ENCODE data around the gene PPIB.

The PPIB gene

GRCh38 chr15:64149893-64150578 is 12.8 kb downstream of the PPIB start:
- no CpG with 5 or more reads among the region's 9 CpGs for WGBS (ENCODE audit: extremely low coverage, insufficient coverage, low lambda C conversion rate)
- H3K79me1 ChIP-seq (ENCODE audit: low read length): no peaks in the 10 kb centered on the region
- no peak for DNase-seq

GRCh38 chr15:64149424-64149823 is 13.4 kb downstream of the PPIB start:
- Histone ChIP-seq H3K27ac (ENCODE audit: low read depth, low read length) (no peak overlapping the region), H3K36me3 (ENCODE audit: control insufficient read depth, insufficient read depth, low read length) (no peaks in the 10 kb centered on the region), H2BK15ac (replicated peaks; ENCODE audit: low read depth) (no peak overlapping the region), H2BK120ac (ENCODE audit: low read depth, low read length) (no peak overlapping the region), H3K4me3 (ENCODE audit: low read length) (no peak overlapping the region), H3K79me2 (ENCODE audit: control insufficient read depth, insufficient read depth, low read length) (no peaks in the 10 kb centered on the region), H4K5ac (ENCODE audit: low read length) (no peak overlapping the region), H3K4ac (ENCODE audit: low read depth, low read length) (no peak overlapping the region), H3K23ac (ENCODE audit: low read length) (no peak overlapping the region), H3K18ac (ENCODE audit: low read length) (no peak overlapping the region), H3K79me1 (ENCODE audit: low read length) (no peaks in the 10 kb centered on the region), H3K4me1 (ENCODE audit: control insufficient read depth, low read depth, low read length) (no peaks in the 10 kb centered on the region), H2AK5ac (ENCODE audit: low read length) (no peak overlapping the region), H2BK5ac (ENCODE audit: low read length) (no peak overlapping the region), H3K27me3 (ENCODE audit: insufficient read depth, low read length, poor library complexity) (peaks cover 8% of the 10 kb centered on the region), H4K8ac (ENCODE audit: low read depth, low read length) (no peak overlapping the region), H3K9ac (ENCODE audit: low read length) (no peak overlapping the region), H3K4me2 (ENCODE audit: low read length) (no peak overlapping the region), H3K56ac (ENCODE audit: low read length) (no peak overlapping the region)
- DNase-seq: peak; percentile 81

More at GRCh38 chr15:64149893-64150578, 12.8 kb downstream of the PPIB start:
- no peak overlapping the region for H3K27ac ChIP-seq (ENCODE audit: low read depth, low read length)
- H2BK5ac ChIP-seq (ENCODE audit: low read length): no peak overlapping the region
- peaks cover 8% of the 10 kb centered on the region for H3K27me3 ChIP-seq (ENCODE audit: insufficient read depth, low read length, poor library complexity)
- no peak overlapping the region for H3K4me3 ChIP-seq (ENCODE audit: low read length)
- H3K36me3 ChIP-seq (ENCODE audit: control insufficient read depth, insufficient read depth, low read length): no peaks in the 10 kb centered on the region
- no peak overlapping the region for H3K4ac ChIP-seq (ENCODE audit: low read depth, low read length)
- H3K79me2 ChIP-seq (ENCODE audit: control insufficient read depth, insufficient read depth, low read length): no peaks in the 10 kb centered on the region
- no peak overlapping the region for H2BK15ac ChIP-seq (replicated peaks; ENCODE audit: low read depth)
- H3K9ac ChIP-seq (ENCODE audit: low read length): no peak overlapping the region
- H3K18ac ChIP-seq (ENCODE audit: low read length): no peak overlapping the region
- H3K23ac ChIP-seq (ENCODE audit: low read length): no peak overlapping the region
- H2BK120ac ChIP-seq (ENCODE audit: low read depth, low read length): no peak overlapping the region
- H4K8ac ChIP-seq (ENCODE audit: low read depth, low read length): no peak overlapping the region
- H3K4me1 ChIP-seq (ENCODE audit: control insufficient read depth, low read depth, low read length): no peaks in the 10 kb centered on the region
- H4K5ac ChIP-seq (ENCODE audit: low read length): no peak overlapping the region
- no peak overlapping the region for H2AK5ac ChIP-seq (ENCODE audit: low read length)
- H3K56ac ChIP-seq (ENCODE audit: low read length): no peak overlapping the region
- no peak overlapping the region for H3K4me2 ChIP-seq (ENCODE audit: low read length)

GRCh38 chr15:64148581-64148980 is 14.2 kb downstream of the PPIB start:
- Histone ChIP-seq H3K4me1 (ENCODE audit: control insufficient read depth, low read depth, low read length) (no peaks in the 10 kb centered on the region), H2BK5ac (ENCODE audit: low read length) (no peak overlapping the region), H3K4ac (ENCODE audit: low read depth, low read length) (no peak overlapping the region), H3K27ac (ENCODE audit: low read depth, low read length) (no peak overlapping the region), H2AK5ac (ENCODE audit: low read length) (no peak overlapping the region), H3K4me3 (ENCODE audit: low read length) (no peak overlapping the region), H3K23ac (ENCODE audit: low read length) (no peak overlapping the region), H4K8ac (ENCODE audit: low read depth, low read length) (no peak overlapping the region), H2BK15ac (replicated peaks; ENCODE audit: low read depth) (no peak overlapping the region), H3K9ac (ENCODE audit: low read length) (no peak overlapping the region), H3K18ac (ENCODE audit: low read length) (no peak overlapping the region), H3K79me2 (ENCODE audit: control insufficient read depth, insufficient read depth, low read length) (no peaks in the 10 kb centered on the region), H3K36me3 (ENCODE audit: control insufficient read depth, insufficient read depth, low read length) (no peaks in the 10 kb centered on the region), H2BK120ac (ENCODE audit: low read depth, low read length) (no peak overlapping the region), H3K4me2 (ENCODE audit: low read length) (no peak overlapping the region), H4K5ac (ENCODE audit: low read length) (no peak overlapping the region), H3K27me3 (ENCODE audit: insufficient read depth, low read length, poor library complexity) (peaks cover 8% of the 10 kb centered on the region), H3K79me1 (ENCODE audit: low read length) (no peaks in the 10 kb centered on the region), H3K56ac (ENCODE audit: low read length) (no peak overlapping the region)
- no peak for DNase-seq
- no CpG with 5 or more reads among the region's 3 CpGs for WGBS (ENCODE audit: extremely low coverage, insufficient coverage, low lambda C conversion rate)

GRCh38 chr15:64148168-64148567 is 14.7 kb downstream of the PPIB start:
- Histone ChIP-seq H3K79me1 (ENCODE audit: low read length) (no peaks in the 10 kb centered on the region), H3K56ac (ENCODE audit: low read length) (no peak overlapping the region), H4K8ac (ENCODE audit: low read depth, low read length) (no peak overlapping the region), H3K27ac (ENCODE audit: low read depth, low read length) (no peak overlapping the region), H2BK120ac (ENCODE audit: low read depth, low read length) (no peak overlapping the region), H2AK5ac (ENCODE audit: low read length) (no peak overlapping the region), H3K36me3 (ENCODE audit: control insufficient read depth, insufficient read depth, low read length) (no peaks in the 10 kb centered on the region), H3K4ac (ENCODE audit: low read depth, low read length) (no peak overlapping the region), H3K79me2 (ENCODE audit: control insufficient read depth, insufficient read depth, low read length) (no peaks in the 10 kb centered on the region), H3K27me3 (ENCODE audit: insufficient read depth, low read length, poor library complexity) (peaks cover 8% of the 10 kb centered on the region), H3K18ac (ENCODE audit: low read length) (no peak overlapping the region), H3K4me1 (ENCODE audit: control insufficient read depth, low read depth, low read length) (no peaks in the 10 kb centered on the region), H3K23ac (ENCODE audit: low read length) (no peak overlapping the region), H3K9ac (ENCODE audit: low read length) (no peak overlapping the region), H4K5ac (ENCODE audit: low read length) (no peak overlapping the region), H2BK15ac (replicated peaks; ENCODE audit: low read depth) (no peak overlapping the region), H3K4me3 (ENCODE audit: low read length) (no peak overlapping the region), H3K4me2 (ENCODE audit: low read length) (no peak overlapping the region), H2BK5ac (ENCODE audit: low read length) (no peak overlapping the region)
- no peak for DNase-seq
- WGBS (ENCODE audit: extremely low coverage, insufficient coverage, low lambda C conversion rate): no CpG with 5 or more reads among the region's 7 CpGs

- no peak overlapping the region for H3K56ac ChIP-seq (ENCODE audit: low read length)
- H4K8ac ChIP-seq (ENCODE audit: low read depth, low read length): no peak overlapping the region
- H3K4ac ChIP-seq (ENCODE audit: low read depth, low read length): no peak overlapping the region
- H3K18ac ChIP-seq (ENCODE audit: low read length): no peak overlapping the region
- H3K36me3 ChIP-seq (ENCODE audit: control insufficient read depth, insufficient read depth, low read length): no peaks in the 10 kb centered on the region
- no peak overlapping the region for H3K27ac ChIP-seq (ENCODE audit: low read depth, low read length)
- no peak overlapping the region for H3K4me2 ChIP-seq (ENCODE audit: low read length)
- H2BK5ac ChIP-seq (ENCODE audit: low read length): no peak overlapping the region
- H2BK15ac ChIP-seq (replicated peaks; ENCODE audit: low read depth): no peak overlapping the region
- no peak overlapping the region for H3K9ac ChIP-seq (ENCODE audit: low read length)
- no peak overlapping the region for H2BK120ac ChIP-seq (ENCODE audit: low read depth, low read length)
- H3K27me3 ChIP-seq (ENCODE audit: insufficient read depth, low read length, poor library complexity): no peaks in the 10 kb centered on the region
- no peaks in the 10 kb centered on the region for H3K79me1 ChIP-seq (ENCODE audit: low read length)
- no CpG with 5 or more reads among the region's 26 CpGs for WGBS (ENCODE audit: extremely low coverage, insufficient coverage, low lambda C conversion rate)
- no peaks in the 10 kb centered on the region for H3K4me1 ChIP-seq (ENCODE audit: control insufficient read depth, low read depth, low read length)
- DNase-seq: peak; percentile 58
- no peak overlapping the region for H4K5ac ChIP-seq (ENCODE audit: low read length)
- no peaks in the 10 kb centered on the region for H3K79me2 ChIP-seq (ENCODE audit: control insufficient read depth, insufficient read depth, low read length)
- no peak overlapping the region for H2AK5ac ChIP-seq (ENCODE audit: low read length)
- no peak overlapping the region for H3K4me3 ChIP-seq (ENCODE audit: low read length)
- H3K23ac ChIP-seq (ENCODE audit: low read length): no peak overlapping the region
These were observed 15.7 kb downstream of the PPIB start for GRCh38 chr15:64146885-64147681.

All from mesendoderm (in vitro differentiated cells).